ENCODE measurements around the gene OLFM1.

DNA sequence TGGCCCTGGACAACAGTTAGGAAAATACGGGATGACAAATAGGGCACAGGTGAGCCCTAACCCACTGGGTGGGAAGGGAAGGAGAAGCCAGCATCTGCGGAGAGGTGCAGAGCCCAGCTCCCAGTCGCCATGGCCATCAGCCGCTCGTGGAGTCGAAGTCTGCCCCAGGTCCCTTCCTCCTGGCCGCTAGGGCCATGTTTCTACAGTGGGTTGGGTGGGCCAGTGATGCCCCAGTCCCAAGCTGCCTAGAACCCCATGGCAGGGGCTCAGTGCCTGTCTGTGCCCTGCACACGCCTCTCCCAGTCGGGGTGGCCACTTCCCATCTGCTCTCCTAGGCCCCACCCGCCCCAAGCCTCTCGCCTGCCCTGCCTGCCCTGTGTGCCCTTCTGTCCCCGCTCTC lies 34.8 kb downstream of the OLFM1 start:
- TF ChIP-seq ZNF274 (IDR thresholded peaks at IDR 0.05; ENCODE audit: low read depth, low read length) (no peak), YY1 (IDR thresholded peaks at IDR 0.05; ENCODE audit: insufficient read depth, insufficient read length) (no peak), SUZ12 (IDR thresholded peaks at IDR 0.05; ENCODE audit: extremely low read depth, insufficient read depth, insufficient read length) (no peak)

All from NT2/D1 (cell line).